Stimulated activated effector memory CD8-positive, alpha-beta T cell treated with anti-CD3 and anti-CD28 coated beads, Interleukin-12 subunit alpha, Interleukin-12 subunit beta, amount 100 ng/mL, for 72 hours (primary cell): ENCODE results near the gene WDR89.
"Not testable (repeated sequence)": the region's sequence is repeated elsewhere in the genome, so short reads cannot be mapped to it uniquely, and the experiment has no call there.

Source experiments
- ATAC-seq: fragments of 150-1000 bp; cut with Tn5 transposase; 2 replicates; pipeline ENCODE4 v1.10.0; 2021
- DNase-seq, 2 donors: peaks; one replicate each; pipeline ENCODE4 v3.0.0; 2021 to 2022; ENCODE audit warnings: low spot score in 2 of 2
- H3K27ac Mint-ChIP-seq: one replicate; pipeline ENCODE4 v1.8.0; 2022; ENCODE audit warnings: mild to moderate bottlenecking, mixed read lengths
- H3K36me3 Mint-ChIP-seq: one replicate; pipeline ENCODE4 v1.8.0; 2022; ENCODE audit warnings: mild to moderate bottlenecking, mixed read lengths
- H3K4me1 Mint-ChIP-seq: one replicate; pipeline ENCODE4 v1.8.0; 2022; ENCODE audit warnings: mixed read lengths
- H3K4me3 Mint-ChIP-seq: one replicate; pipeline ENCODE4 v1.8.0; 2022; ENCODE audit warnings: mild to moderate bottlenecking, mixed read lengths
- H3K9me3 Mint-ChIP-seq: one replicate; pipeline ENCODE4 v1.8.0; 2022; ENCODE audit warnings: mixed read lengths

The WDR89 gene

DNA sequence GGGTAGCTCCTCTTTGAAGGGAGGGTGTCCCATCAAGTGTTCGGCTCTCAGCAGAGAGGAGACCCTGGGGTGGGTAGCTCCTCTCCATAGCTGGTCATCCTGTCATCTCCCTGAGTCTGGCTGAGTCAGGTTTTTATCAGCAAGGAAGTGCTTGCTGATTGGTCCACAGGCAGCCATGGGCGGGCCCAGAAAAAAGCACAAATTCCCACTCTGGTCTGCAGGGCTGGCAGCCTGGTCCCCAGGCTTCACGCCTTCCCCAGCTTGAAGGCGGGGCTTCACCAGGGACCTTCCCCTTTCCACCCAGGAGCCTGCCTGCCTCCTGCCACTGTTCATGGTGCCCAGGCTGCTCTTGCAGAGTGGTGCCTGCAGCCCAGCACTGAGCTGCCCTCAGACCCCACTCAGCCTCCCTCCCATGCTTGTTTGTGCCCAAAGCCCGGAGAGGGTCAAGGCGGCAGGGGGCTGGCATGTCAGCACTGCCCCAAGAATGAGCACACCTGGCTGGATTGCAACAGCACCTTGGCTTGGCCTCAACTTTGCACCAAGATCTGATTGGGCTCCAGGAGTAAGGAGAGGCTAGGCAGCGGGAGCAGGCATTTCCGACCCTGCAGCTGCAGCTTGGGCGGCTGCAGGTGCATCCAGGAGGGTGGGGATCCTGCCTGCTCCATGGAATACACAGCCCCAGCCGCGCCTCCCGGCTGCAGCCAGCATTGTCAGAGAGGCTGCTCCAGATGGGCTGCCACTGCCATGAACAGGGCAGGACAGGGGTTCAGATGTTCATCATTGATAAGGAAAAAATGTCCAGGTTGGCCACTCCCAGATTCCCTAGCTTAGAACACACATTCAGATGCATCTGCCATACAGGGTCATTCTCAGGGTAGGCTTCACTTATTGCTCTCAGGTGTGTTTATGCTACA, 22.0 kb upstream of the WDR89 start:
- Mint-ChIP-seq H3K9me3 (no peaks in the 10 kb centered on the region), H3K4me3 (no peak overlapping the region), H3K27ac (no peak overlapping the region), H3K36me3 (no peaks in the 10 kb centered on the region), H3K4me1 (no peaks in the 10 kb centered on the region)
- ATAC-seq (peak; percentile 11), DNase-seq (no peak)

DNA sequence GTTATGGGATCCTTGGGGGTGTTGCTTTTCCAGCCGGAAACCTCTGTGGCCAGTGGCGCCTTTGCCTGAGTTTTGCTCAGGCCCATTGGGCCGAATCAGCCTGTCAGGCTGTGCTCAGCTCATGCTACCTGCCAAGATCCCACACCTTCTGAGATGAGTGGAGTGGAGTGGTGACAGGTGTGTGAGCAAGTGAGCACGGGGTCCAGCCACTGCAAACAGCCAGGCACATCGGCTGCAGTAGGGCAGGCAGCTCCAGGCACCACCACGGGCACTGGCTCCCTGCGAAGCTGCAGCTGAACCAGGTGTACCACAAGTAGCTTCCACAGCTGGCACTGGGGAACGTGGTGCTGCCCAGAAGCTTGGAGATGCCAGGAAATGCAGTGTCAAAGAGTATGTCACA, 21.1 kb upstream of the WDR89 start:
- Mint-ChIP-seq H3K9me3 (no peaks in the 10 kb centered on the region), H3K4me3 (no peak overlapping the region), H3K27ac (no peak overlapping the region), H3K36me3 (peaks cover 2% of the 10 kb centered on the region), H3K4me1 (no peaks in the 10 kb centered on the region)
- no peak for ATAC-seq
- no peak for DNase-seq

DNA sequence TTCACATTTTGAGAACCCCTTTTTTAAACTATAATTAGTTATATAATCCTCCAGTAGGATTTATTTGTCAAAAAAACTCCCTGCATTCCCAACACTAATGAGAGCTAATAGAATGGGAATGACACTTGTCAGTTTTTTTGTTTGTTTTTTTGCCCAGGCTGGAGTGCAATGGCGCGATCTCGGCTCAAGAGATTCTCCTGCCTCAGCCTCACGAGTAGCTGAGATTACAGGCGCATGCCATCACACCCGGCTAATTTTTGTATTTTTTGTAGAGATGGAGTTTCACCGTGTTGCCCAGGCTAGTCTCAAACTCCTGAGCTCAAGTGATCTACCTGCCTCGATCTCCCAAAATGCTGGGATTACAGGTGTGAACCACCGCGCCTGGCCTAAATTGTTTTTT, 20.2 kb upstream of the WDR89 start:
- not testable (repeated sequence) for H3K4me1 Mint-ChIP-seq, DNase-seq, H3K9me3 Mint-ChIP-seq, H3K4me3 Mint-ChIP-seq, H3K27ac Mint-ChIP-seq, ATAC-seq
- H3K36me3 Mint-ChIP-seq, result peaks cover 11% of the 10 kb centered on the region

DNA sequence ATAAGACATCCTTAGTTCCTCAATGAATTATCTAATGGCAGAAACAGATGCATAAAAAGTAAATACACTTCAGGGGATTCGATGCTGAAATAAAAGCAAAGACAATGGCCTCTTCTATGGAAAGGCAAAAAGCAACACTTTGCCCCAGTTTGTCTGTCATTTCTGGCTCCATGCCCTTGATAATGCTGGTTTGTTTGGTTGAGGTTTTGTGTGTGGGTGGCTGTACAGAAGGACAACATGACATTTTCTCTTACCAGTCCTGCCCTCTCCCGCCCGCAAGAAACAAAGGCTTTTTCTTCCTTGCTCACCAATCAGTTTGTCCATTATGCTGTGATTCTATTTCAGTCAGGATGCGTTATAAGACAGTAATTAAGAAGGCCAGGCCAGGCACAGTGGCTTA, 18.1 kb upstream of the WDR89 start:
- ATAC-seq, result no peak
- Mint-ChIP-seq H3K27ac (no peak overlapping the region), H3K4me1 (no peaks in the 10 kb centered on the region), H3K4me3 (no peak overlapping the region), H3K9me3 (no peaks in the 10 kb centered on the region), H3K36me3 (peaks cover 12% of the 10 kb centered on the region)
- DNase-seq, result no peak

DNA sequence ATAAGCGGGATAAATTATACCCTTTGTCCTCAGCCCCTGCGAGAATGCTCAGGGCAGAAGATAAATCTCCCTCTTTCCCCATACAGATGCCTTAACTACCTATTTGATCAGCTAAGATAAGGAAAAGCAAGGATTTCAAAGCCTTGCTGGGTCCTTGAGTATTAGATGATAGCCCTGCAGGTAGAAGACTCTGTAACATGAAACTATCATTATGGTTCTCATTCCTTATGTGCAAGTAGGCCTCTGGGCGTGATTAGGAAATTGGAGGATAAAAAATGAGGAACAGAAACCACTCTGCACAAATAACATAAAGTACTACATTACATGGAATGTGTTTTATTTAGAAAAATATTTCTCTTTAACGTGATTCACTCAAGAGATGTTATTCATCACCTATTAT, 14.5 kb upstream of the WDR89 start:
- H3K4me1 Mint-ChIP-seq, result no peaks in the 10 kb centered on the region
- H3K27ac Mint-ChIP-seq, result no peak overlapping the region

DNA sequence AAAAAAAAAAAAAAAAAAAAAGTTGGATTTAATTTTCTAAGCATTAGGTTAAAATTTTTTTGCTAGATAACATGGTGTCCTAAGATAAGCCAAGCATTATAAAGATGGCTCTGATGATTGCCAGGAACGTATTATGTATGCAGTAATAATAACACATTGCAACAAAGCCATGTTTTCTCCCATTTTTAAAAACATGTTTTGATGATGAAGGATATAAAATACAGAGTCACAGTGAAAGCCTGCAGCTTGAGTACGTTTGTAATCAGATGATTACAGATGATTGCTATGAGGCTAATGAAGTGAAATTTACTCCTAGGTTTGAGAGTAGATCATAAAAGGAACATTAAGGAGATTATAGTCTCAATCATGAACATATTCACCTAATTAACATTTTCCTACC, 13.3 kb upstream of the WDR89 start:
- Mint-ChIP-seq H3K4me3 (no peak overlapping the region), H3K36me3 (peaks cover 12% of the 10 kb centered on the region), H3K9me3 (no peaks in the 10 kb centered on the region), H3K4me1 (peaks cover 8% of the 10 kb centered on the region), H3K27ac (no peak overlapping the region)
- DNase-seq, result no peak
- no peak for ATAC-seq

More for the DNA sequence above, 14.5 kb upstream of the WDR89 start:
- Mint-ChIP-seq H3K9me3 (no peaks in the 10 kb centered on the region), H3K4me3 (no peak overlapping the region), H3K36me3 (peaks cover 12% of the 10 kb centered on the region)
- ATAC-seq, result no peak
- DNase-seq, result no peak

DNA sequence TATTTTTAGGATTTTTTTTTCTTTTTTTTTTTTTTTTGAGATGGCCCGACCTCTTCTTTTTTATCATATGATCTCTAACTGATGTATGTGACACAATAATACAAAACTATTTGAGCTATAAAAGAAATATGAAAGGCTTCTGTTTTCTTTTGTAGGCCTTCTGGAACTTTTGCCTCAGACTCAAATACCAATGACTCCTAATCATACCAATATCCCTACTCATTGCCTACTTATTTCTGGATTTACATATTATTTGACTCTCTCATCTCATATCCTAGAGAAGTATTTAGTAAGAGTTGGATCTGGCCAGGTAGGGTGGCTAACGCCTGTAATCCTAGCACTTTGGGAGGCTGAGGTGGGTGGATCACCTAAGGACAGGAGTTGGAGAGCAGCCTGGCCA, 12.7 kb upstream of the WDR89 start:
- no peak for ATAC-seq

DNA sequence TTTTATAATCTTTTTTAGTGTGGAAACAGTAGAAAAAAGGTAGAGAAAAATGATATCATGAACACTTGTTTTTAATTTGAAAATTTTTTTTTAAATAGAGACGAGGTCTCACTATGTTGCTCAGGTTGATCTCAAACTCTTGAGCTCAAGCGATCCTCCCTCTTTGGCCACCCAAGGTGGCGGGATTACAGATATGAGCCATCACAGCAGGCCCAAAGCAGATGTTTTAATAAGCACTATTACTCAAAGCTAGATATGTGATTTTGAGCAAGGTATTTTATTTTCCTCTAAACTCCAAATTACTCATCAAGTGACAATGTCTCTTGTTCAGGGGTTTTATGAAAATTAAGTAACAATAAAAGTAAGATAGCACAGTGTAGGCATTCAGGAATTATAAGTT, 10.7 kb upstream of the WDR89 start:
- Mint-ChIP-seq H3K27ac (peak overlapping the region; percentile 69), H3K36me3 (peaks cover 6% of the 10 kb centered on the region), H3K9me3 (no peaks in the 10 kb centered on the region), H3K4me3 (no peak overlapping the region), H3K4me1 (peaks cover 22% of the 10 kb centered on the region)
- ATAC-seq (peak; percentile 84), DNase-seq (no peak)

More for the DNA sequence above, 12.7 kb upstream of the WDR89 start:
- Mint-ChIP-seq H3K36me3 (peaks cover 12% of the 10 kb centered on the region), H3K27ac (no peak overlapping the region), H3K4me1 (peaks cover 14% of the 10 kb centered on the region), H3K9me3 (no peaks in the 10 kb centered on the region), H3K4me3 (no peak overlapping the region)
- no peak for DNase-seq

DNA sequence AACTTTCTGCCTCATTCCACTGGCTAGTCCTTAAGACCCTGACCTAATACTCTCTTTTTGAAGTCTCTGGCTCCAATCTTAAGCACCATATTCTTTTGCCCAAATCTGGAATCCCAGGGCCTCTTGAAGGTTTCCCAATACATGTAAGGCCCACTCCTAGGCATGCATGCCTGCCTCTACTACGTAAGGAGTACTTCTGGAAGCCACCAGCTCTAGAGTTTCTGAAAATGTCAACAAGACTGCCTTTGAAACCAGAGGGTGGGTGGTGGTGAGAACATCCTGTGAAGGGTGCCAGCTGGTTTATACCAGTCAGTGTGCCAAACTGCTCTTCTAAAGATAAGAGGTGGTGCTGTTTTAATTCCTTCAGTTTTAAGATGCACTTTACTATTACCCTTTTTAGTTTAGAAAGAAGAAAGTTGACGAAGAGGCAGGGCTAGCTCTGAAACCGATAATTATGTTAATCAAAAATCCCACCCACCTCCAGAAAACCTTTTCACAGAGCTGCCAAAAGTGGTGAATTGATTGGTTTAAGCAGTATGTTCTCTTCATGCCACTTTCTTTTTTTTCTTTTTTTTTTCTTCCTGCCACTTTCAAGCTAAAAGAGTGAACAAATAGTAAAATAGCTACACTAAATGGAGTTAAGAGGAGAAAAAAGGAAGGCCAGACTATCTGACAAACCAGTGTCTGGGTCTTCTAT, 8.7 kb upstream of the WDR89 start:
- peak overlapping the region; percentile 52 for H3K4me3 Mint-ChIP-seq
- peak; percentile 91 for ATAC-seq
- peak in 1 of 2 donors; percentile 58 for DNase-seq

DNA sequence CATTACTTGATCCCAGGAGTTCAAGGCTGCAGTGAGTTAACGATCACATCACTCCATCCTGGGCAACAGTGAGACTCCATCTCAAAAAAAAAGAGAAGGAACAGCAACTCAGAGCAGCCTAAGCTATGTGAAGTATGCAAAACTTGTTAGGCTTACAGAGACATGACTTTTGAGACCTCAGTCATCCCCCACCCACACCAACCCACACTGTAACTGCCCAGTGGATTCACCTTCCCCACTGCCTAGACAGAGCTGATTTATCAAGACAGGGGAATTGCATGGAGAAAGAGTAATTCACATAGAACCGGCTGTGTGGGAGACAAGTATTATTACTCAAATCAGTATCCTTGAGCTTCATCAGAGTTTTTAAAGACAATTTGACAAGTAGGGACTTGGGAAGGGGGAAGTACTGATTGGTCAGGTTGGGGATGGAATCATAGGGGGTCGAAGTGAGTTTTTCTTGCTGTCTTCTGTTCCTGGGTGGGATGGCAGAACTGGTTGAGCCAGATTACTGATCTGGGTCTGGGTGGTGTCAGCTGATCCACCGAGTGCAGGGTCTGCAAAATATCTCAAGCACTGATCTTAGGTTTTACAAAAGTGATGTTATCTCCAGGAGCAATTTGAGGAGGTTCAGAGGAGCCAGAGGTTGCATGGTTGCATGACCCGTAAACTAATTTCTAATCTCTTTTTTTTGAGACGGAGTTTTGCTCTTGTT, 6.2 kb upstream of the WDR89 start:
- no peak overlapping the region for H3K4me3 Mint-ChIP-seq
- no peaks in the 10 kb centered on the region for H3K36me3 Mint-ChIP-seq

More for the DNA sequence above, 8.7 kb upstream of the WDR89 start:
- Mint-ChIP-seq H3K4me1 (peaks cover 23% of the 10 kb centered on the region), H3K36me3 (no peaks in the 10 kb centered on the region), H3K9me3 (no peaks in the 10 kb centered on the region), H3K27ac (peak overlapping the region; percentile 91)

DNA sequence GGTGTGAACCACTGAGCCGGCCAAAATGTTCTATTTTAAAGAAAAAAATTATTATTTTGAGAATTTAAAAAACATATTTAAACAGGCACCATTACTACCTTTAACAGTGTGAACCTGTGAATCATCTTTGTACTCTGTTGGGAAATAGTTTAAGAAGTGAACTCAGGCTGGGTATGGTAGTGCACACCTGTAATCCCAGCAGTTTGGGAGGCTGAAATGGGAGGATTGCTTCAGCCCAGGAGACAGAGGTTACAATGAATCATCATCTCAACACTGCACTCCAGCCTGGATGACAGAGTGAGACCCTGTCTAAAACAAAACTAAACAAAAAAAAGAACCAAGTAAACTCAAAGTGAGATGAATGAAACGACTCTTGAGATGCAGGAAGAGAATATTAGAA, 3.1 kb upstream of the WDR89 start:
- Mint-ChIP-seq H3K4me3 (no peak overlapping the region), H3K27ac (peak overlapping the region; percentile 48), H3K4me1 (peaks cover 16% of the 10 kb centered on the region), H3K36me3 (peaks cover 20% of the 10 kb centered on the region), H3K9me3 (no peaks in the 10 kb centered on the region)
- DNase-seq (no peak), ATAC-seq (no peak)

More for the DNA sequence above, 6.2 kb upstream of the WDR89 start:
- no peak for DNase-seq
- peak overlapping the region; percentile 1 for H3K27ac Mint-ChIP-seq
- H3K9me3 Mint-ChIP-seq, result no peaks in the 10 kb centered on the region
- ATAC-seq, result peak; percentile 40
- H3K4me1 Mint-ChIP-seq, result peaks cover 23% of the 10 kb centered on the region

DNA sequence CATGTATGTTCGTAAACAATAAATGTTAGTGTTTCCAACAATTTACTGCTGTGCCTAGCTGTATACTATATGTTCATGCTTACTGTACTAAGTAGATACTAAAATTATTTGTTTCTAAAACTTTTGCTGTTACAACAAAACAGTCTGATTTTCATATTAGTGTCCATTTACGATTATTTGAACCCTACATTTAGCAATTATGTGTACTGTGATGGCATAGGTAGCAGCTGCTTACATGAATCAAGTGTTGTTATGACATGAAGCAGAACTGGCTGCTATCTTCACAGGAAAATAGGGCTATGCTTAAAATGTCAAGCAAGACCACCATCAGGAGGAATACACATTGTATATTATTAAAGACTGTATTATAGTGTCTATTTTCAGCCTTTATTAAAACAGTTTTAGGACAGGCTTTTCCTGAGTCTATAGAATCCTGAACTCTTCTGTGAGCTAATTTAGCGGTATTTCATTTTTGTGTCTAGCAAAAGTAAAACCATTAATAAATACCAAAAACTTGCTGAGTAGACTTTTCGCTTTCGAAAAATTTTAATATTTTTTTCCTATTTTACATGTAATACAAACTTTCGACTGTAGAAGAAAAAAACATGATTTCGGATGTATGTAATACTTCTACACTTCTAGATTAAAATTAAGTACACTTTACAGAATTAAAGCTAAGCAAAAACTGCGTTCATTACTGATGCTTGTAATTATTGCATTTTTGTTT, 1.1 kb upstream of the WDR89 start:
- H3K27ac Mint-ChIP-seq, result peak overlapping the region; percentile 93
- ATAC-seq, result no peak
- no peak for DNase-seq
- no peaks in the 10 kb centered on the region for H3K9me3 Mint-ChIP-seq
- peaks cover 39% of the 10 kb centered on the region for H3K36me3 Mint-ChIP-seq
- peaks cover 22% of the 10 kb centered on the region for H3K4me1 Mint-ChIP-seq
- peak overlapping the region; percentile 74 for H3K4me3 Mint-ChIP-seq

DNA sequence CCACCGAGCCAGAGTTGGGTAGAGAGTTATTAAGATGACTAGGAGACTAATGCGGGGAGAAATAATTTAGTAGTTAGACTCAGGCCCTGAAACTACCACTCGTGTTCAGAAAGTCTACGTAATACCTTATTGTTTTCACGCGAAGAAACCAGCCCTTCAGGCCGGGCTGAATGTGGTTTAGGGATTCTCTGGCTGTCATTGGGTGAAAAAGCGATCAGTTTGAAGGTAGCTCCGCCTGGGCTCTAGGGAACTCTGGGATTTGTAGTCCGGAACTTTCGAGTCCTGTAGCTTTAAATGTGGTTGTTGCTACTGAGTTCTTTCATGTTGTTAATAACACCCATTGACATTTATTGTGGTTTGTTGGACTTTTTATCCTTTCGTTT, 549 bp upstream of the WDR89 start:
- DNase-seq (no peak), ATAC-seq (peak; percentile 78)
- Mint-ChIP-seq H3K9me3 (no peaks in the 10 kb centered on the region), H3K27ac (peak overlapping the region; percentile 93), H3K4me1 (peaks cover 17% of the 10 kb centered on the region), H3K36me3 (peaks cover 42% of the 10 kb centered on the region), H3K4me3 (peak overlapping the region; percentile 74)

DNA sequence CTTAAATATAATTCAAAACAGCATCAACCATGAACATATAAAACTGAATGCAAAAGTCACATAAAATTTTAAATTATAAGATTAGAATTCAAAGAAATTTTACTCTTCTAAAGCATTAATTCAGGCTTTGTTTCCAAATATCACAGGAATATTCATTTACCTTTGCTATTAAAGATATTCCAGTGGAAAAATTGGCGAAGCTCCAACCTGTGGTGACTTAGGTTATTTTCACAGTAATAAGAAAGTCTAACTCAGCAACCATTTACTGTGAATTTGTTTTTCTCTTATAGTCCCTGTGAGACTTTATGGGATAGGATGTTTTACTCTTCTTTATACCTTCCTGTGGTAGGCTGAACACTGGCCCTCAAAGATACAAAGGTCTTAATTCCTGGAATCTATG, 3.2 kb downstream of the WDR89 start:
- ATAC-seq, result no peak
- Mint-ChIP-seq H3K27ac (peak overlapping the region; percentile 80), H3K9me3 (no peaks in the 10 kb centered on the region), H3K4me1 (peaks cover 35% of the 10 kb centered on the region), H3K36me3 (peaks cover 63% of the 10 kb centered on the region), H3K4me3 (peak overlapping the region; percentile 74)
- DNase-seq, result no peak
